HG03469 (cell line): ENCODE data around the gene EEIG2.
"Not testable (repeated sequence)": the region's sequence is repeated elsewhere in the genome, so short reads cannot be mapped to it uniquely, and the experiment has no call there.

Source experiments
- ATAC-seq: cut with Tn5 transposase; IDR thresholded peaks from one replicate; pipeline ENCODE4 v1.9.1; 2021; ENCODE audit warnings: mild to moderate bottlenecking, moderate library complexity, moderate number of reproducible peaks; ENCODE audit not compliant: unreplicated experiment

The EEIG2 gene

GRCh38 chr1:108541861-108542260 is 18.0 kb upstream of the EEIG2 start:
- ATAC-seq = no peak

- not testable (repeated sequence) for ATAC-seq
Measured at GRCh38 chr1:108547493-108547892, 12.4 kb upstream of the EEIG2 start.

- ATAC-seq = peak; percentile 96
Measured at GRCh38 chr1:108551137-108551862, 8.6 kb upstream of the EEIG2 start.

- no peak for ATAC-seq
Measured at GRCh38 chr1:108553905-108554304, 6.0 kb upstream of the EEIG2 start.

GRCh38 chr1:108554682-108555427 is 5.0 kb upstream of the EEIG2 start:
- ATAC-seq = no peak

- ATAC-seq = no peak
Measured at GRCh38 chr1:108556066-108556465, 3.8 kb upstream of the EEIG2 start.

- no peak for ATAC-seq
Measured at GRCh38 chr1:108556499-108556898, 3.4 kb upstream of the EEIG2 start.

- peak; percentile 20 for ATAC-seq
Measured at GRCh38 chr1:108557296-108557695, 2.6 kb upstream of the EEIG2 start.

GRCh38 chr1:108560189-108560873 is 431 bp downstream of the EEIG2 start:
- peak; percentile 14 for ATAC-seq

- peak; percentile 21 for ATAC-seq
Measured at GRCh38 chr1:108560874-108561459, 1.1 kb downstream of the EEIG2 start.

GRCh38 chr1:108561689-108562326 is 1.9 kb downstream of the EEIG2 start:
- ATAC-seq = peak; percentile 36

- no peak for ATAC-seq
Measured at GRCh38 chr1:108563808-108564207, 3.9 kb downstream of the EEIG2 start.

- ATAC-seq = no peak
Measured at GRCh38 chr1:108565081-108565480, 5.2 kb downstream of the EEIG2 start.

- no peak for ATAC-seq
Measured at GRCh38 chr1:108565512-108565911, 5.6 kb downstream of the EEIG2 start.

- ATAC-seq = no peak
Measured at GRCh38 chr1:108568589-108568988, 8.7 kb downstream of the EEIG2 start.

- ATAC-seq = no peak
Measured at GRCh38 chr1:108569097-108569728, 9.3 kb downstream of the EEIG2 start.

GRCh38 chr1:108570128-108570527 is 10.2 kb downstream of the EEIG2 start:
- peak; percentile 100 for ATAC-seq

- ATAC-seq = no peak
Measured at GRCh38 chr1:108570998-108571401, 11.1 kb downstream of the EEIG2 start.

GRCh38 chr1:108572182-108572581 is 12.3 kb downstream of the EEIG2 start:
- ATAC-seq = no peak

- no peak for ATAC-seq
Measured at GRCh38 chr1:108573183-108573582, 13.3 kb downstream of the EEIG2 start.
